Skeletal muscle tissue (tissue), 4 donors: ENCODE measurements around the gene WNT7A. TPM values are rescaled to one million over a fixed set of nuclear protein-coding genes. Genes with fewer than 3 reads are reported as not detected.

Experiments
- H3K27ac ChIP-seq: one replicate; pipeline ENCODE4 v1.7.0; 2013; ENCODE audit warnings: mild to moderate bottlenecking, low read depth, low read length, inconsistent platforms
- H3K27me3 ChIP-seq, 3 donors: one replicate each; pipeline ENCODE4 v1.7.0; 2013; ENCODE audit warnings: low read length in 3 of 3; ENCODE audit not compliant: control insufficient read depth in 3 of 3, insufficient read depth in 3 of 3
- H3K36me3 ChIP-seq, 3 donors: one replicate each; pipeline ENCODE4 v1.7.0; 2013; ENCODE audit warnings: low read length in 3 of 3; ENCODE audit not compliant: control insufficient read depth in 3 of 3, insufficient read depth in 3 of 3
- H3K4me1 ChIP-seq, 3 donors: one replicate each; pipeline ENCODE4 v1.7.0; 2013; ENCODE audit warnings: low read length in 3 of 3, mild to moderate bottlenecking in 3 of 3; ENCODE audit not compliant: control insufficient read depth in 3 of 3, insufficient read depth in 3 of 3
- H3K4me3 ChIP-seq, 3 donors: one replicate each; pipeline ENCODE4 v1.7.0; 2013; ENCODE audit warnings: low read length in 3 of 3
- H3K9ac ChIP-seq, 3 donors: one replicate each; pipeline ENCODE4 v1.7.0; 2013; ENCODE audit warnings: low read length in 3 of 3, mild to moderate bottlenecking in 3 of 3, moderate library complexity in 2 of 3, low read depth in 1 of 3
- H3K9me3 ChIP-seq, 3 donors: one replicate each; pipeline ENCODE4 v1.7.0; 2013; ENCODE audit warnings: low read length in 3 of 3; ENCODE audit not compliant: control insufficient read depth in 3 of 3
- total RNA-seq: library from RNA; depleted of rRNA; stranded (reverse); fragments of >200 nt; gene quantifications from one replicate; pipeline ENCODE4 v1.2.3, GENCODE V29; 2014
- donor health status: Osteomylitis.

The WNT7A gene
- total RNA-seq, 1 donor from 2014 or later: not detected

- Histone ChIP-seq H3K4me1 (peaks cover 15 to 21% (median 17%) of the 10 kb centered on the region in 3 donors), H3K9me3 (no peaks in the 10 kb centered on the region), H3K9ac (peak overlapping the region; percentile 79 to 90 (median 85)), H3K27me3 (peaks cover 0 to 9% (median 7%) of the 10 kb centered on the region in 3 donors), H3K27ac (no peak overlapping the region), H3K36me3 (no peaks in the 10 kb centered on the region), H3K4me3 (peak overlapping the region; percentile 70 to 77 (median 74))
Observed at GRCh38 chr3:13895155-13896105, 15.6 kb upstream of the WNT7A start.

- H3K4me1 ChIP-seq: peaks cover 15 to 21% (median 17%) of the 10 kb centered on the region in 3 donors
- H3K27me3 ChIP-seq: peaks cover 0 to 9% (median 7%) of the 10 kb centered on the region in 3 donors
- H3K9me3 ChIP-seq: no peaks in the 10 kb centered on the region
- H3K4me3 ChIP-seq: peak overlapping the region; percentile 70 to 77 (median 74)
- peak overlapping the region; percentile 45 to 85 (median 79) for H3K9ac ChIP-seq
- no peaks in the 10 kb centered on the region for H3K36me3 ChIP-seq
- no peak overlapping the region for H3K27ac ChIP-seq
Observed at GRCh38 chr3:13894807-13895154, 14.9 kb upstream of the WNT7A start.

- peaks cover 15 to 21% (median 17%) of the 10 kb centered on the region in 3 donors for H3K4me1 ChIP-seq
- no peaks in the 10 kb centered on the region for H3K9me3 ChIP-seq
- no peaks in the 10 kb centered on the region for H3K36me3 ChIP-seq
- peak overlapping the region in 2 of 3 donors; percentile 27 to 70 for H3K4me3 ChIP-seq
- peaks cover 0 to 9% (median 7%) of the 10 kb centered on the region in 3 donors for H3K27me3 ChIP-seq
- peak overlapping the region in 1 of 3 donors; percentile 85 for H3K9ac ChIP-seq
- H3K27ac ChIP-seq: no peak overlapping the region
Observed at GRCh38 chr3:13894096-13894806, 14.4 kb upstream of the WNT7A start.

- no peak overlapping the region for H3K27ac ChIP-seq
- no peaks in the 10 kb centered on the region for H3K36me3 ChIP-seq
- no peak overlapping the region for H3K4me3 ChIP-seq
- peaks cover under 1 to 5% (median 5%) of the 10 kb centered on the region in 3 donors for H3K27me3 ChIP-seq
- no peaks in the 10 kb centered on the region for H3K9me3 ChIP-seq
- no peak overlapping the region for H3K9ac ChIP-seq
- peaks cover 15 to 21% (median 17%) of the 10 kb centered on the region in 3 donors for H3K4me1 ChIP-seq
Observed at GRCh38 chr3:13892304-13892703, 12.4 kb upstream of the WNT7A start.

GRCh38 chr3:13891492-13892073 lies 11.7 kb upstream of the WNT7A start:
- peaks cover 5 to 8% (median 5%) of the 10 kb centered on the region in 3 donors for H3K27me3 ChIP-seq
- H3K4me1 ChIP-seq: peaks cover 15 to 21% (median 16%) of the 10 kb centered on the region in 3 donors
- no peak overlapping the region for H3K4me3 ChIP-seq
- H3K36me3 ChIP-seq: no peaks in the 10 kb centered on the region
- no peaks in the 10 kb centered on the region for H3K9me3 ChIP-seq
- H3K9ac ChIP-seq: no peak overlapping the region
- H3K27ac ChIP-seq: no peak overlapping the region

GRCh38 chr3:13891017-13891392 lies 11.1 kb upstream of the WNT7A start:
- H3K4me1 ChIP-seq: peaks cover 9 to 15% (median 11%) of the 10 kb centered on the region in 3 donors
- H3K9me3 ChIP-seq: no peaks in the 10 kb centered on the region
- no peak overlapping the region for H3K27ac ChIP-seq

GRCh38 chr3:13890377-13891016 lies 10.6 kb upstream of the WNT7A start:
- no peaks in the 10 kb centered on the region for H3K36me3 ChIP-seq
- H3K27ac ChIP-seq: no peak overlapping the region
- H3K4me3 ChIP-seq: no peak overlapping the region

More at GRCh38 chr3:13891017-13891392, 11.1 kb upstream of the WNT7A start:
- Histone ChIP-seq H3K4me3 (no peak overlapping the region), H3K36me3 (no peaks in the 10 kb centered on the region), H3K27me3 (peaks cover 5 to 9% (median 7%) of the 10 kb centered on the region in 3 donors), H3K9ac (no peak overlapping the region)

GRCh38 chr3:13888576-13888975 lies 8.7 kb upstream of the WNT7A start:
- Histone ChIP-seq H3K36me3 (no peaks in the 10 kb centered on the region), H3K9ac (no peak overlapping the region), H3K27me3 (peaks cover 6 to 19% (median 12%) of the 10 kb centered on the region in 3 donors), H3K4me3 (no peak overlapping the region), H3K27ac (no peak overlapping the region), H3K9me3 (no peaks in the 10 kb centered on the region), H3K4me1 (no peaks in the 10 kb centered on the region)

More at GRCh38 chr3:13890377-13891016, 10.6 kb upstream of the WNT7A start:
- Histone ChIP-seq H3K9ac (no peak overlapping the region), H3K27me3 (peaks cover 5 to 13% (median 10%) of the 10 kb centered on the region in 3 donors), H3K9me3 (no peaks in the 10 kb centered on the region), H3K4me1 (peaks cover 6 to 10% (median 7%) of the 10 kb centered on the region in 3 donors)

- no peak overlapping the region for H3K27ac ChIP-seq
- H3K9ac ChIP-seq: no peak overlapping the region
- H3K36me3 ChIP-seq: no peaks in the 10 kb centered on the region
- H3K4me3 ChIP-seq: no peak overlapping the region
- H3K9me3 ChIP-seq: no peaks in the 10 kb centered on the region
- peaks cover 14 to 28% (median 21%) of the 10 kb centered on the region in 3 donors for H3K27me3 ChIP-seq
- H3K4me1 ChIP-seq: no peaks in the 10 kb centered on the region
Observed at GRCh38 chr3:13887495-13888300, 7.8 kb upstream of the WNT7A start.
